Calu3 (cell line): ENCODE results near the gene FAM200A. TPM values are rescaled to one million over a fixed set of nuclear protein-coding genes. Genes with fewer than 3 reads are reported as not detected.
"Not testable (repeated sequence)": the region's sequence is repeated elsewhere in the genome, so short reads cannot be mapped to it uniquely, and the experiment has no call there.

Source experiments
- BruUV-seq: library from RNA; stranded (reverse); fragments of 400-500 nt; replicated peaks from 2 replicates; lab custom pipeline; 2021; lab: Mats Ljungman, UMichigan
- CTCF ChIA-PET: fragments of 300-600 bp; sonication (Branson Sonifier 250); formaldehyde crosslinking; loops from one replicate; lab custom pipeline; 2022; ENCODE audit warnings: antibody characterized with exemption; lab: Charles Lee
- DNase-seq: peaks from one replicate; pipeline ENCODE4 v3.0.0; 2022
- H3K27ac Mint-ChIP-seq: one replicate; pipeline ENCODE4 v1.8.0; 2022; ENCODE audit warnings: mixed read lengths; ENCODE audit not compliant: unreplicated experiment
- H3K27me3 Mint-ChIP-seq: one replicate; pipeline ENCODE4 v1.8.0; 2022; ENCODE audit warnings: mixed read lengths; ENCODE audit not compliant: unreplicated experiment
- H3K36me3 Mint-ChIP-seq: one replicate; pipeline ENCODE4 v1.8.0; 2022; ENCODE audit warnings: mild to moderate bottlenecking, moderate library complexity, mixed read lengths; ENCODE audit not compliant: insufficient read depth, unreplicated experiment
- H3K4me1 Mint-ChIP-seq: one replicate; pipeline ENCODE4 v1.8.0; 2022; ENCODE audit warnings: mild to moderate bottlenecking, low read depth, mixed read lengths; ENCODE audit not compliant: unreplicated experiment
- H3K4me3 Mint-ChIP-seq: one replicate; pipeline ENCODE4 v1.8.0; 2022; ENCODE audit warnings: mild to moderate bottlenecking, low read depth, moderate library complexity, mixed read lengths; ENCODE audit not compliant: unreplicated experiment
- H3K9me3 Mint-ChIP-seq: one replicate; pipeline ENCODE4 v1.8.0; 2022; ENCODE audit warnings: low read depth, mixed read lengths; ENCODE audit not compliant: unreplicated experiment
- CTCF ChIP-seq: fragments of 200-600 bp; IDR thresholded peaks from one replicate; pipeline ENCODE4 v1.8.0; 2022; ENCODE audit warnings: antibody characterized with exemption; ENCODE audit not compliant: unreplicated experiment
- intact Hi-C: fragments of 100-400 bp; cut with micrococcal nuclease; formaldehyde crosslinking; loops from one replicate; pipeline ENCODE4 v1.10.0; 2022; ENCODE audit not compliant: unreplicated experiment
- total RNA-seq: library from RNA; stranded (reverse); gene quantifications from 2 replicates; pipeline ENCODE4 v1.2.3, GENCODE V29; 2022

FAM200A gene
- total RNA-seq, 1 experiment from 2014 or later: 4.1 TPM

GRCh38 chr7:99579281-99579955 lies 27.5 kb upstream of the FAM200A start:
- H3K36me3 Mint-ChIP-seq: no peaks in the 10 kb centered on the region
- peak overlapping the region; percentile 61 for H3K4me3 Mint-ChIP-seq
- H3K27ac Mint-ChIP-seq: no peak overlapping the region
- CTCF ChIA-PET: no interaction called here
- H3K4me1 Mint-ChIP-seq: no peaks in the 10 kb centered on the region
- no TSS peak for BruUV-seq
- no peak for DNase-seq
- intact Hi-C loops: no loop called here
- no peak for TF ChIP-seq CTCF
- no peaks in the 10 kb centered on the region for H3K9me3 Mint-ChIP-seq
- peaks cover 36% of the 10 kb centered on the region for H3K27me3 Mint-ChIP-seq

- no peak for TF ChIP-seq CTCF
- H3K4me1 Mint-ChIP-seq: no peaks in the 10 kb centered on the region
- H3K9me3 Mint-ChIP-seq: no peaks in the 10 kb centered on the region
- H3K4me3 Mint-ChIP-seq: no peak overlapping the region
- no peak for DNase-seq
- no TSS peak for BruUV-seq
- CTCF ChIA-PET: no interaction called here
- H3K27me3 Mint-ChIP-seq: peaks cover 33% of the 10 kb centered on the region
- no peaks in the 10 kb centered on the region for H3K36me3 Mint-ChIP-seq
- intact Hi-C loops: no loop called here
- H3K27ac Mint-ChIP-seq: no peak overlapping the region
These were observed 24.3 kb upstream of the FAM200A start for GRCh38 chr7:99576251-99576650.

GRCh38 chr7:99573257-99573656 lies 21.3 kb upstream of the FAM200A start:
- Mint-ChIP-seq H3K27me3 (peaks cover 29% of the 10 kb centered on the region), H3K36me3 (no peaks in the 10 kb centered on the region), H3K9me3 (no peaks in the 10 kb centered on the region), H3K4me1 (no peaks in the 10 kb centered on the region), H3K4me3 (no peak overlapping the region), H3K27ac (no peak overlapping the region)
- no peak for DNase-seq
- no peak for TF ChIP-seq CTCF
- intact Hi-C loops: no loop called here
- CTCF ChIA-PET: no interaction called here
- no TSS peak for BruUV-seq

GRCh38 chr7:99571768-99572167 lies 19.9 kb upstream of the FAM200A start:
- Mint-ChIP-seq H3K9me3 (no peaks in the 10 kb centered on the region), H3K36me3 (no peaks in the 10 kb centered on the region)
- no TSS peak for BruUV-seq

GRCh38 chr7:99568770-99569169 lies 16.9 kb upstream of the FAM200A start:
- not testable (repeated sequence) for H3K27ac Mint-ChIP-seq, BruUV-seq

More at GRCh38 chr7:99571768-99572167, 19.9 kb upstream of the FAM200A start:
- intact Hi-C loops: no loop called here
- Mint-ChIP-seq H3K4me3 (no peak overlapping the region), H3K27ac (no peak overlapping the region), H3K4me1 (no peaks in the 10 kb centered on the region), H3K27me3 (peaks cover 29% of the 10 kb centered on the region)
- no peak for TF ChIP-seq CTCF
- DNase-seq: no peak
- CTCF ChIA-PET: no interaction called here

More at GRCh38 chr7:99568770-99569169, 16.9 kb upstream of the FAM200A start:
- intact Hi-C loops, H3K4me3 Mint-ChIP-seq, H3K4me1 Mint-ChIP-seq, DNase-seq, H3K36me3 Mint-ChIP-seq, H3K9me3 Mint-ChIP-seq, CTCF ChIA-PET: not testable (repeated sequence)
- H3K27me3 Mint-ChIP-seq: peaks cover 29% of the 10 kb centered on the region
